ENCODE measurements around the gene SASH1. TPM values are rescaled to one million over a fixed set of nuclear protein-coding genes. Genes with fewer than 3 reads are reported as not detected.

SASH1 gene
- polyA plus RNA-seq, 1 experiment = 32.2 TPM

DNA sequence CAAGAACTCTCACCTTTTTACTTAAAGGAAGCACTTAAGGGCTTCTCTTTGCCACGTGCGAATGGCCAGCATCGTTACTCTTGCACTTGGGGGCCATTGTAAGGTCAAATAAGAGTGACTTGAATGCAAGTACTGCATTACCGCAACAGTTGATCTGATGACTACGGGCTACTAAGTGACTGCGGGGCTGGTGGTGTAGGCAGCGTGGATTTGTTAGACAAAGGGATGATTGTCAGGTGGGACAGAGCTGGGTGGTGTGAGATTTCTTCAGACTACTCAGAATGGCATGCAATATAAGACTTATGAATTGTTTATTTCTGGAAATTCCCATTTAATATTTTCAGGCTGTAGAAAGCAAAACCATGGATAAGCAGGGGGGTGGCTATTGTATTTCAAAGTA lies 204.5 kb downstream of the SASH1 start:
- TF ChIP-seq, protein P1, sequence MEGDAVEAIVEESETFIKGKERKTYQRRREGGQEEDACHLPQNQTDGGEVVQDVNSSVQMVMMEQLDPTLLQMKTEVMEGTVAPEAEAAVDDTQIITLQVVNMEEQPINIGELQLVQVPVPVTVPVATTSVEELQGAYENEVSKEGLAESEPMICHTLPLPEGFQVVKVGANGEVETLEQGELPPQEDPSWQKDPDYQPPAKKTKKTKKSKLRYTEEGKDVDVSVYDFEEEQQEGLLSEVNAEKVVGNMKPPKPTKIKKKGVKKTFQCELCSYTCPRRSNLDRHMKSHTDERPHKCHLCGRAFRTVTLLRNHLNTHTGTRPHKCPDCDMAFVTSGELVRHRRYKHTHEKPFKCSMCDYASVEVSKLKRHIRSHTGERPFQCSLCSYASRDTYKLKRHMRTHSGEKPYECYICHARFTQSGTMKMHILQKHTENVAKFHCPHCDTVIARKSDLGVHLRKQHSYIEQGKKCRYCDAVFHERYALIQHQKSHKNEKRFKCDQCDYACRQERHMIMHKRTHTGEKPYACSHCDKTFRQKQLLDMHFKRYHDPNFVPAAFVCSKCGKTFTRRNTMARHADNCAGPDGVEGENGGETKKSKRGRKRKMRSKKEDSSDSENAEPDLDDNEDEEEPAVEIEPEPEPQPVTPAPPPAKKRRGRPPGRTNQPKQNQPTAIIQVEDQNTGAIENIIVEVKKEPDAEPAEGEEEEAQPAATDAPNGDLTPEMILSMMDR (IDR thresholded peaks at IDR 0.05; ENCODE audit: insufficient read depth, low read depth, low read length) = no peak
- H3K4me3 ChIP-seq (ENCODE audit: low read depth, low read length) = no peak overlapping the region
- CTCF ChIA-PET = no interaction called here
- H3K27me3 ChIP-seq (ENCODE audit: control insufficient read depth, insufficient read depth, low read length) = no peaks in the 10 kb centered on the region
- POLR2A ChIA-PET = interaction anchor here (0.7 kb wide), 1 partner anchor 422 kb away, joined by 3 read pairs; no protein-coding TSS in a partner anchor
- H3K36me3 ChIP-seq (ENCODE audit: control insufficient read depth, insufficient read depth, low read length) = peaks cover 22% of the 10 kb centered on the region
- DNase-seq (ENCODE audit: low read depth) = no peak

- DNase-seq (ENCODE audit: low read depth) = peak; percentile 53
- H3K4me3 ChIP-seq (ENCODE audit: low read depth, low read length) = no peak overlapping the region
- CTCF ChIA-PET = interaction anchor here (1.1 to 1.2 kb wide), 2 partner anchors 8 to 9 kb away, joined by 3 read pairs; no protein-coding TSS in a partner anchor
- POLR2A ChIA-PET = interaction anchor here (0.5 kb wide), 1 partner anchor 361 kb away, joined by 3 read pairs; no protein-coding TSS in a partner anchor
- TF ChIP-seq, protein P1 (IDR thresholded peaks at IDR 0.05; ENCODE audit: insufficient read depth, low read depth, low read length) = no peak
- H3K27me3 ChIP-seq (ENCODE audit: control insufficient read depth, insufficient read depth, low read length) = no peaks in the 10 kb centered on the region
- H3K36me3 ChIP-seq (ENCODE audit: control insufficient read depth, insufficient read depth, low read length) = peaks cover 24% of the 10 kb centered on the region
Measured at GRCh38 chr6:148548065-148548748, 205.6 kb downstream of the SASH1 start.

DNA sequence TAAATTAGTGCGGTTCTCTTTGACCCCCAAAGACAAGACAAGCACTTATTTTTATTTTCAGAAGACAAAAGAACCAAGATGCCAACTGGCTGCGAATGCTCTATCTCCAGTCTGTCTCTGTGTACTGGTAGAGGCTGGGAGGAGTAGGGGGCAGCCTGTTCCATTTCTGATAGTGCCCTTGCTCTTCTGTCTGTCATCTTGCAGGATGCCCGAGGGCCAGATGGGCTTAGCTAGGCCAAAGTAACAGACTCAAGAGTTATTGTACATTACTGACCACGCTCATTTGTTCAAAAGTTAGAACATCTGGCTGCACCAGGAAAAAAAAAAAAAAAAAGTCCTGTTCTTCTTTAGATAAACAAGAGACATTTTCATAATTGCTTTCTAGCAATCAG lies 206.1 kb downstream of the SASH1 start:
- no peak for DNase-seq (ENCODE audit: low read depth)
- peaks cover 22% of the 10 kb centered on the region for H3K36me3 ChIP-seq (ENCODE audit: control insufficient read depth, insufficient read depth, low read length)
- ChIA-PET CTCF (interaction anchor here (1.1 to 1.2 kb wide), 3 partner anchors 8 to 11 kb away, joined by 3 to 4 read pairs (median 3); no protein-coding TSS in a partner anchor), POLR2A (interaction anchor here (0.7 kb wide), 1 partner anchor 212 kb away, joined by 5 read pairs; no protein-coding TSS in a partner anchor)
- H3K27me3 ChIP-seq (ENCODE audit: control insufficient read depth, insufficient read depth, low read length) = no peaks in the 10 kb centered on the region
- TF ChIP-seq, protein P1 (IDR thresholded peaks at IDR 0.05; ENCODE audit: insufficient read depth, low read depth, low read length) = no peak
- H3K4me3 ChIP-seq (ENCODE audit: low read depth, low read length) = no peak overlapping the region

- CTCF ChIA-PET = interaction anchor here (1.1 kb wide), 2 partner anchors 9 to 10 kb away, joined by 3 read pairs; no protein-coding TSS in a partner anchor
- POLR2A ChIA-PET = no interaction called here
- H3K27me3 ChIP-seq (ENCODE audit: control insufficient read depth, insufficient read depth, low read length) = no peaks in the 10 kb centered on the region
- TF ChIP-seq, protein P1 (IDR thresholded peaks at IDR 0.05; ENCODE audit: insufficient read depth, low read depth, low read length) = no peak
- H3K36me3 ChIP-seq (ENCODE audit: control insufficient read depth, insufficient read depth, low read length) = peaks cover 12% of the 10 kb centered on the region
- DNase-seq (ENCODE audit: low read depth) = no peak
- H3K4me3 ChIP-seq (ENCODE audit: low read depth, low read length) = no peak overlapping the region
Measured at GRCh38 chr6:148550569-148550968, 207.9 kb downstream of the SASH1 start.

DNA sequence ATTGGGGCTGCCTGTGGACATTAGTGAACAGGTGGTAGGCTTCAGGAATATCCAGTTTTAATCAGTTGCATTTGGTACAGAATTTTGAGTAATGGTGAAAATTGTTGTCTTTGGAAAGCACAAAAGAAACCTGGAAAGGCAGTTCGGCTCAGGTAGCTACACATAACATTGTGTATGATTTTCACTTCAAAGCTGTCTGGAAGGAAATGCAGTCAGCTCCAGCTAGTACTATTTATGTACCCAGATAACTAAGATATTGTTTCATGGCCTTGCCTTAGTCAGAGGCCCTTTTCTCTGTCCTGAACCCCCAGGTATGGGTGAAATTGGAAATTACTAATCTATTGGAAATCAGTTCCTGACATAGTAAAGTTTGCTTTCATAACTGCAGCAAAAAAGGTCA lies 208.6 kb downstream of the SASH1 start:
- no peak for DNase-seq (ENCODE audit: low read depth)
- Histone ChIP-seq H3K27me3 (ENCODE audit: control insufficient read depth, insufficient read depth, low read length) (no peaks in the 10 kb centered on the region), H3K36me3 (ENCODE audit: control insufficient read depth, insufficient read depth, low read length) (peaks cover 9% of the 10 kb centered on the region), H3K4me3 (ENCODE audit: low read depth, low read length) (no peak overlapping the region)
- TF ChIP-seq, protein P1 (IDR thresholded peaks at IDR 0.05; ENCODE audit: insufficient read depth, low read depth, low read length) = no peak
- ChIA-PET CTCF (interaction anchor here (1.1 kb wide), 1 partner anchor 9 kb away, joined by 3 read pairs; no protein-coding TSS in a partner anchor), POLR2A (no interaction called here)

Measured in BJ (cell line).